IPS DF 4.7 (cell line): ENCODE data around the gene PPDPF.
"Not testable (repeated sequence)": the region's sequence is repeated elsewhere in the genome, so short reads cannot be mapped to it uniquely, and the experiment has no call there.

Experiments
- DNase-seq: peaks from one replicate; pipeline ENCODE4 v3.0.0-alpha.2; 2013; ENCODE audit warnings: low spot score; ENCODE audit errors: extremely low read depth

The PPDPF gene

GRCh38 chr20:63520504-63520933 is at the start of gene PPDPF:
Gene PPDPF (plus strand): TSS chr20:63520765. CDS start chr20:63521309, 544 bp downstream.
- DNase-seq, result no peak

- no peak for DNase-seq
Measured at GRCh38 chr20:63471002-63471716, 49.4 kb upstream of the PPDPF start.

- no peak for DNase-seq
Measured at GRCh38 chr20:63471717-63471980, 48.9 kb upstream of the PPDPF start.

GRCh38 chr20:63471981-63472831 is 48.4 kb upstream of the PPDPF start, which contains the start of gene KCNQ2:
Gene KCNQ2 (minus strand): TSS chr20:63472655. CDS start chr20:63472463, 192 bp downstream.
- no peak for DNase-seq

GRCh38 chr20:63472862-63473390 is 47.6 kb upstream of the PPDPF start:
- no peak for DNase-seq

GRCh38 chr20:63473555-63474449 is 46.8 kb upstream of the PPDPF start:
- no peak for DNase-seq

GRCh38 chr20:63475209-63475608 is 45.4 kb upstream of the PPDPF start:
- no peak for DNase-seq

- no peak for DNase-seq
Measured at GRCh38 chr20:63477061-63477616, 43.4 kb upstream of the PPDPF start.

- DNase-seq, result no peak
Measured at GRCh38 chr20:63477944-63478343, 42.6 kb upstream of the PPDPF start.

GRCh38 chr20:63478346-63479302 is 41.9 kb upstream of the PPDPF start:
- no peak for DNase-seq

GRCh38 chr20:63479695-63480419 is 40.7 kb upstream of the PPDPF start:
- not testable (repeated sequence) for DNase-seq

- DNase-seq, result no peak
Measured at GRCh38 chr20:63481503-63481902, 39.1 kb upstream of the PPDPF start.

GRCh38 chr20:63482021-63482587 is 38.5 kb upstream of the PPDPF start:
- DNase-seq, result no peak

- DNase-seq, result no peak
Measured at GRCh38 chr20:63483834-63484233, 36.7 kb upstream of the PPDPF start.

- no peak for DNase-seq
Measured at GRCh38 chr20:63484236-63484635, 36.3 kb upstream of the PPDPF start.

GRCh38 chr20:63484651-63485403 is 35.7 kb upstream of the PPDPF start:
- DNase-seq, result no peak

- no peak for DNase-seq
Measured at GRCh38 chr20:63486300-63486855, 34.2 kb upstream of the PPDPF start.
